SU-DHL-6 (cell line): ENCODE results near the gene C1orf185.

Experiments
- EZH2phosphoT487 ChIP-seq: fragments of 200-600 bp; sonication (generic), shearing (Covaris generic); conservative IDR thresholded peaks from 2 replicates; pipeline ENCODE4 v1.6.1; 2018; ENCODE audit warnings: mild to moderate bottlenecking, antibody characterized with exemption, low read length, moderate library complexity, mixed read lengths
- TF ChIP-seq, protein P1 (sequence below): fragments of 200-600 bp; sonication (generic); IDR thresholded peaks from one replicate; pipeline ENCODE4 v1.5.1; 2017; ENCODE audit warnings: antibody characterized with exemption, mild to moderate bottlenecking, low read length, moderate library complexity; ENCODE audit not compliant: insufficient read depth, poor library complexity, severe bottlenecking

DNA sequence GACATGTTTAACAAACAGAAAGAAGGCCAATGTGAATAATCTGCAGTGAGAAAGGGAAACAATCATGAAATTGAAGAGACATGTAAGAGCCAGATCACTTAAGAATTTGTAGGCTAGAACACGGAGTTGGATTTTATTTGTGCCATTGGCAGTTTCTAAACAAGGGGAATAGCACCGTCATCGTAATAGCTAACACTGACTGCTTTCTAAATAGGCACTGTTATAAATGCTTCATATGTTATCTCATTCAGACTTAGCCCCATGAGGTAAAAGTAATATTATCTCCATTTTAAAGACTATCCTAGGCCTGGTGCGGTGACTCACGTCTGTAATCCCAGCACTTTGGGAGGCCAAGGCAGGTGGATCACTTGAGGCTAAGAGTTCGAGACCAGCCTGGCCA is 12.1 kb downstream of the C1orf185 start:
- TF ChIP-seq, protein P1, sequence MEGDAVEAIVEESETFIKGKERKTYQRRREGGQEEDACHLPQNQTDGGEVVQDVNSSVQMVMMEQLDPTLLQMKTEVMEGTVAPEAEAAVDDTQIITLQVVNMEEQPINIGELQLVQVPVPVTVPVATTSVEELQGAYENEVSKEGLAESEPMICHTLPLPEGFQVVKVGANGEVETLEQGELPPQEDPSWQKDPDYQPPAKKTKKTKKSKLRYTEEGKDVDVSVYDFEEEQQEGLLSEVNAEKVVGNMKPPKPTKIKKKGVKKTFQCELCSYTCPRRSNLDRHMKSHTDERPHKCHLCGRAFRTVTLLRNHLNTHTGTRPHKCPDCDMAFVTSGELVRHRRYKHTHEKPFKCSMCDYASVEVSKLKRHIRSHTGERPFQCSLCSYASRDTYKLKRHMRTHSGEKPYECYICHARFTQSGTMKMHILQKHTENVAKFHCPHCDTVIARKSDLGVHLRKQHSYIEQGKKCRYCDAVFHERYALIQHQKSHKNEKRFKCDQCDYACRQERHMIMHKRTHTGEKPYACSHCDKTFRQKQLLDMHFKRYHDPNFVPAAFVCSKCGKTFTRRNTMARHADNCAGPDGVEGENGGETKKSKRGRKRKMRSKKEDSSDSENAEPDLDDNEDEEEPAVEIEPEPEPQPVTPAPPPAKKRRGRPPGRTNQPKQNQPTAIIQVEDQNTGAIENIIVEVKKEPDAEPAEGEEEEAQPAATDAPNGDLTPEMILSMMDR: no peak
- TF ChIP-seq EZH2phosphoT487: no peak
